Measurements from ENCODE around the gene MAP1LC3B. TPM values are rescaled to one million over a fixed set of nuclear protein-coding genes. Genes with fewer than 3 reads are reported as not detected.

MAP1LC3B gene
- total RNA-seq, 1 donor from 2014 or later: 40.8 TPM

GRCh38 chr16:87421003-87421912, 29.1 kb downstream of the MAP1LC3B start:
- no peak for DNase-seq (ENCODE audit: low spot score)
- no peak overlapping the region for H3K4me3 Mint-ChIP-seq
- H3K27ac Mint-ChIP-seq: no peak overlapping the region
- H3K9me3 Mint-ChIP-seq: no peaks in the 10 kb centered on the region
- H3K36me3 Mint-ChIP-seq (ENCODE audit: low read depth): peaks cover 7% of the 10 kb centered on the region
- intact Hi-C loops (cut with micrococcal nuclease): no loop called here
- no peaks in the 10 kb centered on the region for H3K27me3 Mint-ChIP-seq (ENCODE audit: insufficient read depth)
- H3K4me1 Mint-ChIP-seq (ENCODE audit: low read depth): no peaks in the 10 kb centered on the region

- H3K4me3 Mint-ChIP-seq: no peak overlapping the region
- peaks cover 7% of the 10 kb centered on the region for H3K36me3 Mint-ChIP-seq (ENCODE audit: low read depth)
- H3K27me3 Mint-ChIP-seq (ENCODE audit: insufficient read depth): no peaks in the 10 kb centered on the region
- H3K27ac Mint-ChIP-seq: no peak overlapping the region
- H3K9me3 Mint-ChIP-seq: no peaks in the 10 kb centered on the region
- H3K4me1 Mint-ChIP-seq (ENCODE audit: low read depth): no peaks in the 10 kb centered on the region
- intact Hi-C loops (cut with micrococcal nuclease): no loop called here
- no peak for DNase-seq (ENCODE audit: low spot score)
Observed at GRCh38 chr16:87422106-87422505, 30.0 kb downstream of the MAP1LC3B start.

- DNase-seq (ENCODE audit: low spot score): no peak
- Mint-ChIP-seq H3K4me3 (no peak overlapping the region), H3K36me3 (ENCODE audit: low read depth) (peaks cover 7% of the 10 kb centered on the region), H3K4me1 (ENCODE audit: low read depth) (no peaks in the 10 kb centered on the region), H3K27me3 (ENCODE audit: insufficient read depth) (no peaks in the 10 kb centered on the region), H3K27ac (no peak overlapping the region), H3K9me3 (no peaks in the 10 kb centered on the region)
- intact Hi-C loops (cut with micrococcal nuclease): no loop called here
Observed at GRCh38 chr16:87423429-87423828, 31.3 kb downstream of the MAP1LC3B start.

GRCh38 chr16:87424266-87424665, 32.1 kb downstream of the MAP1LC3B start:
- peaks cover 7% of the 10 kb centered on the region for H3K36me3 Mint-ChIP-seq (ENCODE audit: low read depth)
- H3K9me3 Mint-ChIP-seq: no peaks in the 10 kb centered on the region
- intact Hi-C loops (cut with micrococcal nuclease): no loop called here
- no peaks in the 10 kb centered on the region for H3K4me1 Mint-ChIP-seq (ENCODE audit: low read depth)
- no peak overlapping the region for H3K4me3 Mint-ChIP-seq
- H3K27me3 Mint-ChIP-seq (ENCODE audit: insufficient read depth): no peaks in the 10 kb centered on the region
- no peak for DNase-seq (ENCODE audit: low spot score)
- no peak overlapping the region for H3K27ac Mint-ChIP-seq

GRCh38 chr16:87425941-87426340, 33.8 kb downstream of the MAP1LC3B start:
- H3K27ac Mint-ChIP-seq: no peak overlapping the region

GRCh38 chr16:87426423-87427215, 34.5 kb downstream of the MAP1LC3B start:
- DNase-seq (ENCODE audit: low spot score): no peak
- H3K36me3 Mint-ChIP-seq (ENCODE audit: low read depth): peaks cover 7% of the 10 kb centered on the region
- H3K27ac Mint-ChIP-seq: no peak overlapping the region
- no peaks in the 10 kb centered on the region for H3K4me1 Mint-ChIP-seq (ENCODE audit: low read depth)
- H3K4me3 Mint-ChIP-seq: no peak overlapping the region
- no peaks in the 10 kb centered on the region for H3K9me3 Mint-ChIP-seq
- H3K27me3 Mint-ChIP-seq (ENCODE audit: insufficient read depth): no peaks in the 10 kb centered on the region
- intact Hi-C loops (cut with micrococcal nuclease): no loop called here

More at GRCh38 chr16:87425941-87426340, 33.8 kb downstream of the MAP1LC3B start:
- no peak overlapping the region for H3K4me3 Mint-ChIP-seq
- H3K9me3 Mint-ChIP-seq: no peaks in the 10 kb centered on the region
- H3K4me1 Mint-ChIP-seq (ENCODE audit: low read depth): no peaks in the 10 kb centered on the region
- H3K27me3 Mint-ChIP-seq (ENCODE audit: insufficient read depth): no peaks in the 10 kb centered on the region
- peaks cover 7% of the 10 kb centered on the region for H3K36me3 Mint-ChIP-seq (ENCODE audit: low read depth)
- intact Hi-C loops (cut with micrococcal nuclease): no loop called here
- DNase-seq (ENCODE audit: low spot score): no peak

GRCh38 chr16:87431926-87432325, 39.8 kb downstream of the MAP1LC3B start:
- DNase-seq (ENCODE audit: low spot score): no peak
- H3K4me1 Mint-ChIP-seq (ENCODE audit: low read depth): peaks cover 12% of the 10 kb centered on the region
- no peak overlapping the region for H3K27ac Mint-ChIP-seq
- H3K4me3 Mint-ChIP-seq: no peak overlapping the region
- peaks cover 11% of the 10 kb centered on the region for H3K27me3 Mint-ChIP-seq (ENCODE audit: insufficient read depth)
- no peaks in the 10 kb centered on the region for H3K36me3 Mint-ChIP-seq (ENCODE audit: low read depth)
- intact Hi-C loops (cut with micrococcal nuclease): no loop called here
- no peaks in the 10 kb centered on the region for H3K9me3 Mint-ChIP-seq

GRCh38 chr16:87432330-87432915, 40.3 kb downstream of the MAP1LC3B start:
- H3K4me1 Mint-ChIP-seq (ENCODE audit: low read depth): peaks cover 14% of the 10 kb centered on the region
- intact Hi-C loops (cut with micrococcal nuclease): no loop called here
- H3K9me3 Mint-ChIP-seq: no peaks in the 10 kb centered on the region
- H3K4me3 Mint-ChIP-seq: no peak overlapping the region
- no peaks in the 10 kb centered on the region for H3K36me3 Mint-ChIP-seq (ENCODE audit: low read depth)
- H3K27me3 Mint-ChIP-seq (ENCODE audit: insufficient read depth): peaks cover 11% of the 10 kb centered on the region
- no peak overlapping the region for H3K27ac Mint-ChIP-seq
- no peak for DNase-seq (ENCODE audit: low spot score)

GRCh38 chr16:87434146-87434667, 42.1 kb downstream of the MAP1LC3B start:
- H3K4me3 Mint-ChIP-seq: no peak overlapping the region

GRCh38 chr16:87435372-87436224, 43.5 kb downstream of the MAP1LC3B start:
- Mint-ChIP-seq H3K4me3 (no peak overlapping the region), H3K27ac (no peak overlapping the region)
- intact Hi-C loops (cut with micrococcal nuclease): loop anchor here (2.0 kb wide), 3 partner anchors 29 to 57 kb away; partner anchors contain the start of gene ZCCHC14

More at GRCh38 chr16:87434146-87434667, 42.1 kb downstream of the MAP1LC3B start:
- H3K27me3 Mint-ChIP-seq (ENCODE audit: insufficient read depth): peaks cover 14% of the 10 kb centered on the region
- H3K4me1 Mint-ChIP-seq (ENCODE audit: low read depth): peaks cover 14% of the 10 kb centered on the region
- no peak for DNase-seq (ENCODE audit: low spot score)
- intact Hi-C loops (cut with micrococcal nuclease): no loop called here
- no peaks in the 10 kb centered on the region for H3K9me3 Mint-ChIP-seq
- H3K27ac Mint-ChIP-seq: no peak overlapping the region
- H3K36me3 Mint-ChIP-seq (ENCODE audit: low read depth): no peaks in the 10 kb centered on the region

GRCh38 chr16:87436225-87437172, 44.4 kb downstream of the MAP1LC3B start:
- peaks cover 17% of the 10 kb centered on the region for H3K27me3 Mint-ChIP-seq (ENCODE audit: insufficient read depth)
- H3K4me3 Mint-ChIP-seq: no peak overlapping the region
- peaks cover 14% of the 10 kb centered on the region for H3K4me1 Mint-ChIP-seq (ENCODE audit: low read depth)
- DNase-seq (ENCODE audit: low spot score): no peak
- H3K36me3 Mint-ChIP-seq (ENCODE audit: low read depth): peaks cover 1% of the 10 kb centered on the region
- no peak overlapping the region for H3K27ac Mint-ChIP-seq
- no peaks in the 10 kb centered on the region for H3K9me3 Mint-ChIP-seq
- intact Hi-C loops (cut with micrococcal nuclease): loop anchor here (2.0 kb wide), 3 partner anchors 28 to 56 kb away; partner anchors contain the start of gene ZCCHC14

More at GRCh38 chr16:87435372-87436224, 43.5 kb downstream of the MAP1LC3B start:
- peaks cover 17% of the 10 kb centered on the region for H3K27me3 Mint-ChIP-seq (ENCODE audit: insufficient read depth)
- H3K36me3 Mint-ChIP-seq (ENCODE audit: low read depth): no peaks in the 10 kb centered on the region
- no peaks in the 10 kb centered on the region for H3K9me3 Mint-ChIP-seq
- DNase-seq (ENCODE audit: low spot score): no peak
- peaks cover 14% of the 10 kb centered on the region for H3K4me1 Mint-ChIP-seq (ENCODE audit: low read depth)

Data from activated T-helper 1 cell treated with anti-CD3 and anti-CD28 coated beads, Interleukin-12 subunit alpha, Interleukin-12 subunit beta, Interleukin-2, Interleukin-4 antibody, amounts not matched to agents 30 ng/mL and 10 ng/mL and 1 ng/mL, durations not matched to agents 14 hours and 24 hours and 36 hours (primary cell).